HG02678 (cell line): ENCODE data around the gene NEK9.
"Not testable (repeated sequence)": the region's sequence is repeated elsewhere in the genome, so short reads cannot be mapped to it uniquely, and the experiment has no call there.

Experiments
- ATAC-seq: cut with Tn5 transposase; IDR thresholded peaks from one replicate; pipeline ENCODE4 v1.9.1; 2021; ENCODE audit warnings: mild to moderate bottlenecking, moderate library complexity; ENCODE audit not compliant: unreplicated experiment

The NEK9 gene

DNA sequence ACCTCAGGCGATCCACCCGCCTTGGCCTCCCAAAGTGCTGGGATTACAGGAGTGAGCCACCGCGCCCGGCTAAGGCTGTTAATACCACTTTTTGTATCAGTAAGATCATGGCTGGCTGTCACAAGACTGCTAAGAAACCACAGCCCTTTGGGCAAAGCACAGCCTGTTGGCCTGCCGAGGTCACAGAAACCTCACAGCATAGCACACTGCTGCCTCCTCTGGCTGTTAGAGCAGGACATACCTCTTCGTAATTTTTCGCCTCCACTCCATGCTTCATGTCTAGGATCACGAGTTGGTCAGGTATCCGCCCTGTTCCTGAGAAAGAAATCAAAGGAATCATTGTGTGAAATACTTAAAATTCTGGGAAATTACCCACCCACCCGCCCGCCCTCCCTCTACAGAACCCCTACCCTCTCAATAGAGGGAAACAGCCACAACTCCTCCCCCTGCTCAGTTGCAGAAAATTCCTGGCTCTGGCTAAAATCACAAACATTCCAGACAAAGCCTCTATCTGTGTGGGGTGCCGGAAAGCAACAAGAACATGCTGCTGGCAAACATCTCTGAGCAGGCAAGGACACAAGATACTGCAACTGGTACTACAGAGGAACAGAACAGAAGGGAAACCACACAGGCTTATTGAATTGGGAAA is 20.7 kb upstream of the NEK9 start:
- no peak for ATAC-seq

DNA sequence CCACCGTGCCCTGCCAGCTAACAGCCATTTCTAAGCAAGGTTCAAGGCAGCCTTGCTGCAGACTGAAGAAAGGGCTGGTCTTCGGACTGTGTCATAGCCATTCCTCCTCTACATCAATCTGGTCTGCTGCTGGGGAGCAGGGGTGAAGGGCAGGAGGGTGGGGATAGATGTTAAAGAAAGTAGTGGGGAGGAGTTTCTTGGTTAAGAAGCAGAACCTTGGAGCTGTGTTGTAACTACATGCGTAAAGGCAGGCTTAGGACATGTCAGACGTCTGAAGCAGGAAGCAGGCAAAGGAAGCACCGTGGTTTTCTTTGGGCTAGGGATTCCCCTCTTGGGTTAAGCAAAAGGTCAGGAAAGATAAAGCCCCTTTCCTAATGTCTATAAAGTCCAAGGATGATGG is 18.1 kb upstream of the NEK9 start:
- ATAC-seq = no peak

DNA sequence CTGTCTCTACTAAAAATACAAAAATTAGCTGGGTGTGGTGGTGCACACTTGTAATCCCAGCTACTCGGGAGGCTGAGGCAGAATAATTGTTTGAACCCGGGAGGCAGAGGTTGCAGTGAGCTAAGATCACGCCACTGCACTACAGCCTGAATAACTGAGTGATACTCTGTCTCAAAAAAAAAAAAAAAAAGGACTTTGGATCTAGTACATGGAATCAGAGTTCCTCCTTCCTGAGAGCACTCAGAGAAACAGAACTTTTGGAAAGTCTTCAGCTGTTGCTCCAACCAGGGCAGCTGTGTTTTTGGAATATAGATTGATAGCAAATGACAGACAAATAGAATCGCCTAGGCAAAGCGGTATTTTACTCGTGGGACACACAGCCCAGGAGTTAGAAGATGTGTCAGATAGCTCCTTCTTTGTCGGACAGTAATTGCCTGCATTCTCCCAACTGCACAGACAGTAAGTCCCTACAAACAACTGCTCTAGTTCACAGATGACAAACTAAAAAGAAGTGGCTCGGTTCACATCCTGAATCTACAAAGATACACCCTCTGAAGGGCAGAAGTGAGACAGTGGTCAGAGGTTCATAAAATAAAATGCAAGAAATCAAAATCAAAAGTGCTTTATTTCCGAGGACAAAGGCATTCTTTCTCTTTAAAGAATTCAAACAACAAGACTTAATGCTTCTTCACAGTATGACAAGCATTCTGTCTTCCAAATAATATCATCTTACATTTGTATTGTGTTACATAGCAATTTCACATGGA is 17.1 kb upstream of the NEK9 start:
- ATAC-seq = no peak

DNA sequence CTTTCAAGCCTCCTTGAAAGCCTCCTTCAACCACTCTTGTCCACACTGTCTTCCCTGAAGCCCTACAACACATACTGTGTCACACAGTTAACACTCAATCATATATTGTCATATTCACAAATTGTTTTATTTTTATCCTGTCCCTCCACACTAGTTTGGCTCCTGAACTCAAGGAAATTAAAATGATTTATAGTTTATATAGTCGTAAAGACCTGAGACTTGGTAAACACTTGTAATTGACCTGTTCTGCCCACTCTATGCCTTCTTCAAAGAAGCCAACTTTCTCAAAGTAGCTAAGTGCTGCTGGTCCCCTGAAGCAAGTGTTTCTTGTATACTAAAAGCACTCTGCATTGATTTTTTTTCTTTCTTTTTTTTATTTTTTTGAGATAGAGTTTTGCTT is 15.6 kb upstream of the NEK9 start:
- no peak for ATAC-seq

DNA sequence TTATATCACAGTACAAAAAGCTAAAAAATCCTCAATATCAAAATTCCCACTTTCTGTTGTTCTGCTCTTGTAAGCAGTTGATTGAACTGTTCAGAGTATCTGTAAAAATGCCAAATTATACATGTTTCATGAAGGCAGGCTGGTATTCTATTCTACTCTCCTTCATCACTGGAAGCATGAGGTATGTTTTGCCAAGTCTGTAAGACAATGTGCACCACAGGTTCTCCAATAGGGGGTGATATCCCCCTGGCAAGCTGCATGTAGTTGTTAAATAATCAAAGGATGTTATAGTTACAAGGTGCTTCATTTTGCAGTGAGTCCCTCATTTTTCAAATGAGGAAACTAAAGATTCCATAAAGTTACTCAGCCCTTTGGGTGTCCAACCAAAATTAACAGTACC is 15.1 kb upstream of the NEK9 start:
- no peak for ATAC-seq

DNA sequence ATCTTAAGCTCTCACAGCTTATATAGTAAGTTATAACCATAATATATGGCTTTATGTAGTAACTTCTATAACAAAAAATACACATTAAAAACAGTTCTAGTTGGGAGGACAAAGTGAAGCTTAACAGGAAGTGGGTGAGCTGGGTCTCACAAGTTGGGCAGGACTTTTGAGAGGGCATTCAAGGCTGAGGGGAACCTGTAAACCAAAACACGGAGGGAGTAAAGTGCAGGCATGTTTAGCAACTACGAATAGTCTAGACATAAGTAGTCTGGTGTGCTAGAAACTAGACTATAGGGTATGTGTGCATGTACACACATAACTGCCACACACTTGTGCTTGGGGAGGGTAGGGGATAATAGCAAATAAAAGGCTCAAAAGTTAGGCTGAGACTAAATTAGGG is 14.2 kb upstream of the NEK9 start:
- no peak for ATAC-seq

DNA sequence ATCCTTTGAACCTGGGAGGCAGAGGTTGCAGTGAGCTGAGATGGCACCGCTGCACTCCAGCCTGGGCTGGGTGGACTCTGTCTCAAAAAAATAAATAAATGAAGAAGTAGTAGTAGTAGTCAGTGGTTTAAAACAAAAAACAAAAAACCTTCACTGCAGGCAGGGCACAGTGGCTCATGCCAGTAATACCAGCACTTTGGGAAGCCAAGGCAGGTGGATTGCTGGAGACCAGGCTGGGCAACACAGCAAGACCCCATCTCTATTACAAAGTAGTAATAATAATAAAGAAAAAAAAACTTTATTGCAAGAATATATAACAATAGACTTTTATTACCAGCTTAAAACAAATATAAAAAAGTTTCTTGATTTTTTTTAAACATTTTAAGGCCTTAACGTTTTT is 13.8 kb upstream of the NEK9 start:
- no peak for ATAC-seq

DNA sequence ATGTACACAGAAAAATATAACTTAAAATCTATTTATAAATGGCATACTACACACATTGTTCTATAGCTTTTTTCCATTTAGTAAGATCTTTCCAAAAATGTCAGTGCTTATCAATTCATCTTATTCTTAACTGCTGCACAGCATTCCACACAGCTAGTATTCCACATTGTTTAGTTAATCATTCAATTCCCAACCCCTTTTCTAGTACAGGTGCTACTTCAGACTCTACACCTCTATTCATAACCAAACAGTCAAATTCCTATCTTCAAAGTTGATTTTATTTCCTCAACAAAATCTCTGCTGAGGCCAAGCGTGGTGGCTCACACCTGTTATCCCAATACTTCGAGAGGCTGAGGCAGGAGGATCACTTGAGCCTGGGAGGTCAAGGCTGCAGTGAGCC is 12.3 kb upstream of the NEK9 start:
- ATAC-seq = no peak

DNA sequence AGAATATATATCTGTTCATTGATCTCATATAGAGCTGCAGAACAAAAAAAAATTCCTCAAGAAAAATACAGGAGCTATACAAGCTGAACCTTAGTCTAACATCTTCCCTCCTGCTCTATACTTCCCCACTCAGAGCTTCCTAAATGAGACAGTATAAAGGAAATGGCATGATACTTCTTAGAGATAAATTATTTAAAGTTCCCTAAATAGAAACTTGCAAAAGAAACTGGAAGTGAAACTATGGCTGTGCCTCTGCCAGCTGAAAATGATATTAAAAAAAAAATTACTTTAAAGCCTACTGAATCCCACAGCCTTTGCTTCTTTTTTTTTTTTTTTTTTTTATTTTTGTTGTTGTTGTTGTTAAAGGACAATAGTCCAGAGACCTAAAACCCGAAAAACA is 11.6 kb upstream of the NEK9 start:
- ATAC-seq = no peak

DNA sequence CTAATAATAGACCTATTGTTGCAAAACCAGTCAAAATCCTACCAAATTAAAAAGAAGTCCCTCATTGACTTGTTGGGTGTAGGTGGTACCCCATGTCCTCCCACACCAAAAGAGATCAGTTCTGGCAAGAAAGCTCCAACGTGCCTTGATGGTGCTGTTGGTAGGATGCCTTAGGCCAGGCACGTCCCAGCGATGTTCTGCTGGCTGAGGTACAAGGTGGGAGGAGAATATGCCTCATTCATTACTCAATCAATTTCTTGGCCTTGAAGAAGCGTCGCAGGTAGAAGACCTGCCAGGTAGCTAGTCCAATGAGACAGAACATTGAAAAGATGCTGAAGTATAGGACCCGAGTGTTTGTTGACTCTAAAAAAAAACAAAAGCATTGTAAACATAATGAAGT is 7.8 kb upstream of the NEK9 start:
- no peak for ATAC-seq

DNA sequence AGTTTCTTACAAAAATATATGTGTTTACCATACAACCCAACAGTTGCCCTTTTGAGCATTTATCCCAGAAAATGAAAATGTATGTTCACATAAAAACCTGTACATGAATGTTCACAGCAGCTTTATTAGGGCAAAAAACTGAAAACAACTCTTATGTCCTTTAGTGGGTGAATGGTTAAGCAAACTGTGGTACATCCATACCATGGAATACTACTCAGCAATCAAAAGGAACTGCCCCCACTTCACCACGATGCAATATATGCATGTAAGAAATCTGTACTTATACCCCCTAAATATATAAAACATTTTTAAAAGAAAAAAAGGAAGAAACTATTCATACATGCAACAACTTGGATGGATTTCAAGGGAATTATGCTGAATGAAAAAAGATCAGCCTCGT is 6.7 kb upstream of the NEK9 start:
- no peak for ATAC-seq

DNA sequence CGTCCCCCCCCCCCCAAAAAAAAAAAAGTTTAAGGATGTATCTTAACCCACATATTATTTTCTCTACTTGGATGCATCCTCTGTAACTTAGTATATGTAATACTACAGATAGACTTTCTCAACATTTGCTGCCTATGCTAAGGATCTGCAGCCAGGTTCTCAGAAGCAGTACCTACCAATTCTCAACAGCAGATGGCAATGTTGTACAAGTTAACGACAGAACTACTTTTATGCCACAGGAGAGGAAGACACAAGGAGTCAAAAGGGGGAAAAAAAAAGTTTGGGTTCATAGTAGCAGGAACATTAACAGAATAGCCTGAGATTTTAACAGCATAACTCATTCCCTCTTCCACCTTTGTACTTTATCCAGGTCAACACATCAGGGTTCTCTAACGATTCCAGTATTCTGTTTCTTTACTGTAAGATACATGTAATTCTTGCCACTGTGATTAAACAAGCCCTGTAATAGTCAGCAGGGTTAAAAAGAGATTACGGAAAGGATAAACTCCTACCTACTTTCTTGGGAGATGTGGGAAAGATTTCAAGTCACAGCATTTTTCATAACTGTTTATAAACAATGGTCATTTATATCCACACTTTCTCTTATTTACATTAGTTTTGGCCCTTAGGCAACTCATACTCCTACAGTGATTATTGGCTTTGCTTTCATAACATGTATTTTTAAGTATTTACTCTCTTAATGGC is 5.7 kb upstream of the NEK9 start:
- no peak for ATAC-seq

DNA sequence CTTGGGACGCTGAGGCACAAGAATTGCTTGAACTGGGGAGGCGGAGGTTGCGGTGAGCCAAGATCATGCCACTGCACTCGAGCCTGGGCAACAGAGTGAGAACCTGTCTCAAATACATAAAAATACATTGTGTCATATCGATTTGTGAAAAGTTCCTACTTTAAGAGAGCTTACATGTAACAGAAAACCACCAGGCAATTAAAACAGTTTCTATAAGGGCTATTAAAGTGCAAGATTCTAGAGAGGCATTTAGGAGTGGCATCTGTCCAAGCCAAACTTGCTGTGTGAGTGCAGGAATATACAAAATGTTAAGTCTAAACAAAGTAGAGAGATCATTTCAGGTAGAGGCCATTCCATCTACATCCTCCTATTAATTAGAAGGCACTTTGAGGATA is 1.7 kb upstream of the NEK9 start:
- ATAC-seq = no peak

DNA sequence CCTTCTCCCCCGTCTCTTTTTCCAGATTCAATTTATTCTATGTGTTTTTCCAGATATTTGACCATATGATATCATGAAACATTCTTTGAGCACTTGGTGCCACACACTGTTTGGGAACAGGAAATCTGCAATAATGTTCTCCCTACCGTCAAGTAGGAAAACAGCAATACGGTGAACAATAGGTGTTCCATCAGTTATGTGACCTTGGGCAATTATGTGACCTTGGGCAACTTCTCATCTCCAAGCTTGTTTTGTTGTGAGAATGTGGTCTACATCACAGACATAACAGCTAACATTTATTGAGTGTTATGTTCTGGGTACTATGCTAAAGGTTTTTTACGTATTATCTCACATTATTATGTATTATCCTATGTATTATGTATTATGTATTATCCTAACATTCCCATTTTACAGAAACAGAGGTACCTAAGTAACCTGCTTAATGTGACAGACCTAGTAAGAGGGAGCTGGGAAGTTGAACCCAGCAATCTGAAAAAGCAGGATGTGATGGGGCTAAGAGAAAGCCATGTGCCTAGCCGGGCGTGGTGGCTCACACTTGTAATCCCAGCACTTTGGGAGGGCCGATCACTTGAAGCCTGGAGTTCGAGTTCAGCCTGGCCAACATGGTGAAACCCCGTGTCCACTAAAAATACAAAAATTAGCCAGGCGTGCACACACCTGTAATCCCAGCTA is 1.2 kb upstream of the NEK9 start:
- no peak for ATAC-seq

DNA sequence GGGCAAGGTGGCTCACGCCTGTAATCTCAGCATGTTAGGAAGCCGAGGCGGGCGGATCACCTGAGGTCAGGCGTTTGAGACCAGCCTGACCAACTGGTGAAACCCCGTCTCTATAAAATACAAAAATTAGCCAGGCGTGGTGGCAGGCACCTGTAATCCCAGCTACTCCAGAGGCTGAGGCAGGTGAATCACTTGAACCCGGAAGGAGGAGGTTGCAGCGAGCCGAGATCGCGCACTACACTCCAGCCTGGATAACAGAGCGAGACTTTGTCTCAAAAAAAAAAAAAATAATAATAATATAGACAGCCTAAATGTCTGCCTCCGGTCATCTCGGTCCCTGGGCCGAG is 599 bp upstream of the NEK9 start:
- not testable (repeated sequence) for ATAC-seq

DNA sequence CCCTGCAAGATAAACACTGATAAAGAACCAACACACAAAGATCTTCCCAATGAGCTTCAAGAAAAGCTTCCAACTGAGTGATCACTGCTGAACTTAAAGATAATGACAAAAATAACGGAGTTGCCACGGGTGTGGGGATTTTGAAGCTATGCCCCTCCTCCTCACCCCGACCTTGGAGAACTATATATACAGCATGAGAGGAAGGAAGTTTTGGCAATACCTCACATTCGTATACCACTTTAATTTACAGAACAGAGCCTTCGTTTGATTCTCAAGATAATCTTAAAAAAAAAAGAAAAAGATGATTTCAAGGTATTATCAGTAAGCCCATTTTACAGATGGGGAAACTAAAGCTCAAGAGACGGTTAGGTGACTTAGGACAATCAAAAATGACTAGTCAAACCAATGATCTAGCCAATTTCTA is 715 bp downstream of the NEK9 start:
- no peak for ATAC-seq

DNA sequence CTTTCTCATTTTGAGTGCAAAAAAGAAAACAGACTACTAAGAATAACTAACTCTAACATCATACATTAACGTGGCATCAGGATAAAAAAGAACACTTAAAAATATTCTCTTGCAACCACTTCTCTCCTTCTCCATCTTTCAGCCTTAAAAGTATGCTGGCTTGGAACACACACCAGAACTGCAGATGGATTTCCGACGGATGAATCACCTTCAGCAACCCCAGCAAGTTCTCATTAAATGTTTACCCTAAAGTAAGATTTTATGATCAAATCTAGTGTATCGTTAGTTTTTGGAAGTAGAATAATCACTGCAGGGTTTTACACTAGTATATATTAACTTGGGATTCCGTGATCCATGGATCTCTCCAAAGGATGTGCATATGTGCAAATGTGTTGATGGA is 1.2 kb downstream of the NEK9 start:
- no peak for ATAC-seq

DNA sequence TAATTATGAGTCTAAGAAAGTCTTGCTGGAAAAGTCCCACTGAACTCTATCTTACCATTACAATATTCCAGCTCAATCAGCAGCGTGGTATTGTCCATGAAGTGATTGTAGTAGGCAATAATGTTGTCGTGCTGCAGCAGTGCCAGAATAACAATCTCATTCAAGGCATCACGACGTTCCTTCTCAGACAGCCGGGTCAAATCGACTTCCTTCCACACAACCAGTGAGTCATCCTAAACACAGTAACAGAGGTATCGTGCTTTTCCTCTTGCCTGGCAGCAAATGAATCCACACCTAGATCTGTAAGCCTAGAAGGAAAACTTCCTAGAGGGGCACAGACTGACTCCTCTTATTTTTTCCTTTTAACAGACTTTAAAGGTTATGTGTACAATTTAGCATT is 2.9 kb downstream of the NEK9 start:
- no peak for ATAC-seq

DNA sequence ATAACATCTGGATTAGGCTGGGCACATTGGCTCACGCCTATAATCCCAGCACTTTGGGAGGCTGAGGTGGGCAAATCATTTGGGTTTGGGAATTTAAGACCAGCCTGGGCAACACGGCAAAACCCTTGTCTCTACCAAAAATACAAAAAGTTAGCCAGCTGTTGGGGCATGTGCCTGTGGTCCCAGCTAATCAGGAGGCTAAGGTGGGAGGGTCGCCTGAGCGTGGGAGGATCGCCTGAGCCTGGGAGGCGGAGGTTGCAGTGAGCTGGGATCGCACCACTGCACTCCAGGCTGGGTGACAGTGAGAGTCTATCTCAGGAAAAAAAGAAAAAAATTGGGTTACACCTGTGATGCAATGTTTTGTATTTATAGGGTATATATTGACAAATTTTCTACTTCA is 5.3 kb downstream of the NEK9 start:
- ATAC-seq = no peak

DNA sequence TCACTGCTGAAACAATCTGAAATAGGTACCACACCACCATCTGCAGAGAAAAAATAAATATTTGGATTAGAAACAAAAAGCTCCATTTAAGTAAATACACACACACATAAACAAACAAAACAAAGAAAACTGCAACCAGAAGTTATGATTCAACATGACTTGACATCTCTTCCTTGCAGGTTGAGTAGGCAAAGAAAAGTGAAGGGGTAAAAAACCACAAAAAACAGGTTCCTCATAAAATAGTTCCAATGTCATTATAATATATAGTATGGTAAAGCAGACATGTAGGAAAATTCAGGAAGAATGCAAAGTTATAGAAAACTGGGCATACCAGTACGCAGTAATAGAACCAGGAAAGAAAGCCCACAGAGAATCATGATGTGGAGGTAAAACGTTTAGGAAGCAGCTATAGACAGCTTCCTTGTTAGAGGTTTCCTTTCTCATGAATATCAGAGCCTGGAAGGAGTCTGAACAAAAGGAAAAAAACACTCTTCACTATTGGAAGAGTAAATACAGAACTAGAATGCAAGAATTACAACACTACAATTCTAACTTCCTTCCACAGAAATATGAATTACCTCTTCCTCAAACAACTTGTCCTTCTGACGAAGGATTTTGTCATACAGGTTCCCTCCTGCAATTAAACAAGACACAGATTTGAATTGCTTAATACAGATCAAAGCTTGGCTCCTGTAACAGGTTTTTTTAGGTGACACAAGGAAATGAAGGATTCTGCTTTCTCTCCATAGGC is 6.1 kb downstream of the NEK9 start:
- ATAC-seq = no peak

DNA sequence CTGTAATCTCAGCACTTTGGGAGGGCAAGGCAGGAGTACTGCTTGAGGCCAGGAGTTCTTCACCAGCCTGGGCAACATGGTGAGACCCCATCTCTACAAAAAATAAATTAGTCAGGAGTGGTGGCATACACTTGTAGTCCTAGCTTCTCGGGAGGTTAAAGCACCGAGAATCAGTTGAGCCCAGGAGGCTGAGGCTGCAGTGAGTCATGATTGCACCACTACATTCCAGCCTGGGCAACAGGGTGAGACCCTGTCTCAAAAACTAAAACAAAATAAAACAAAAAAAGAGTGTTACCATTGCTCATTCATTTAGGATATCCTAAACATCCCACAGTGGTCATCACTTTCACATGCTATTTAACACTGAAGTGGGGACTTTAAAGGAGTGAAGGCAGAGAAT is 7.8 kb downstream of the NEK9 start:
- ATAC-seq = no peak
